GM18873 (cell line): ENCODE results near the gene APOBEC3G.
"Not testable (repeated sequence)": the region's sequence is repeated elsewhere in the genome, so short reads cannot be mapped to it uniquely, and the experiment has no call there.

Experiments
- ATAC-seq: cut with Tn5 transposase; IDR thresholded peaks from one replicate; pipeline ENCODE4 v1.9.1; 2021; ENCODE audit warnings: mild to moderate bottlenecking, moderate library complexity, moderate number of reproducible peaks; ENCODE audit not compliant: unreplicated experiment, low FRiP score

The APOBEC3G gene

DNA sequence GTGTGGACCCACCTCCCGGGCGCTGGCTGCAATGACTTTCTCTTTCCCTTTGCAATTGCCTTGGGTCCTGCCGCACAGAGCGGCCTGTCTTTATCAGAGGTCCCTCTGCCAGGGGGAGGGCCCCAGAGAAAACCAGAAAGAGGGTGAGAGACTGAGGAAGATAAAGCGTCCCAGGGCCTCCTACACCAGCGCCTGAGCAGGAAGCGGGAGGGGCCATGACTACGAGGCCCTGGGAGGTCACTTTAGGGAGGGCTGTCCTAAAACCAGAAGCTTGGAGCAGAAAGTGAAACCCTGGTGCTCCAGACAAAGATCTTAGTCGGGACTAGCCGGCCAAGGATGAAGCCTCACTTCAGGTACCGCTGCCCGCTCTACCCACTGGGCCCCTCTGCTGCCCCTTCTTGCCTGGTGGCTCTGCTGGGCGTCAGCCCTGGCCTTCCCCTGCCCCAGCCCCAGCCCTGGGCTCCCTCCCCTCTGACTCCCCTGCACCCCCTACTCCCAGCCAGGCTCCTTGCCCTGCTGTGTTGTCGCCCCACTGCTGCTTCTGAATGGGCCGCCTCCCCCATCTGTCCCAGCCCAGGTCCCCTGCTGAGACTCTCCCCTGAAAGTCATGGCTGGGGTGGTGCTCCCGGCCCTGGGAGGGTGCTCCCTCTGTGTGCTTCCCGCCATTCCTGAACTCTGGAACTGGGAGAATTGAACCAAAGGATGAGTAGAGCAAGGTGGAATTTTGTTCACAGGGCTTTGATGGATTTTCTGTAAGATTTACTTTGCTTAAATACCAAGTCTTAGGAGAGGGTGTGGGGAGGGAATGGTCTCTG is at the start of gene APOBEC3G:
Gene APOBEC3G (plus strand): TSS at position 250 of the 815 bp plus-strand sequence. CDS start 87 bp downstream, at position 337.
- ATAC-seq, result peak; percentile 41

DNA sequence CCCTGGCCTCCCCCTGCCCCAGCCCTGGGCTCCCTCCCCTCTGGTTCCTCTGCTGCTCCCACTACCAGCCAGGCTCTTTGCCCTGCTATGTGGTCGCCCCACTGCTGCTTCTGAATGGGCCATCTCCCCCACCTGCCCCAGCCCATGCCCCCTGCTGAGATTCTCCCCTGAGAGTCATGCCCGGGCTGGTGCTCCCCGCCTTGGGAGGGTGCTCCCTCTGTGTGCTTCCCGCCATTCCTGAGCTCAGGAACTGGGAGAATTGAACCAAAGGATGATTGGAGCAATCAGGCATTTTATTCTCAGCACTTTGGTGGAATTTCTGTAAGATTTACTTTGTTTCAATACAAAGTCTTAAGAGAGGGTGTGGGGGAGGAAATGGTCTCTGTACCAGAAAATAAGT is 49.4 kb upstream of the APOBEC3G start:
- no peak for ATAC-seq

DNA sequence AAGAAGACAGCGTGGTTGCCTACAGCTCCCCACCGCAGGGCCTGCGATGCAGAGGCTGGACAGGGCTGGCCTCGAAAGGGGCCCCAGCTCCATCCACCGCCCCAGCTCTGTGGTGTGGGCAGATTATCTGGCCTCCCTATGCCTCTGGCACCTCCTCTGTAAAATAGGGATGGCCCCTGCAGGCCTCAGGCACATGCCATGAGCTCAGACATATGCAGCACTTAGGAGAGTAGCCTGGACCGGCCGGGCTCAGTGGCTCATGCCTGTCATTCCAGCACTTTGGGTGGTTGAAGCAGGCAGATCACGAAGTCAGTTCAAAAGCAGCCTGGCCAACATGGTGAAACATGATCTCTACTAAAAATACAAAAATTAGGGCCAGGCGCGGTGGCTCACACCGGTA is 48.8 kb upstream of the APOBEC3G start:
- ATAC-seq, result no peak

DNA sequence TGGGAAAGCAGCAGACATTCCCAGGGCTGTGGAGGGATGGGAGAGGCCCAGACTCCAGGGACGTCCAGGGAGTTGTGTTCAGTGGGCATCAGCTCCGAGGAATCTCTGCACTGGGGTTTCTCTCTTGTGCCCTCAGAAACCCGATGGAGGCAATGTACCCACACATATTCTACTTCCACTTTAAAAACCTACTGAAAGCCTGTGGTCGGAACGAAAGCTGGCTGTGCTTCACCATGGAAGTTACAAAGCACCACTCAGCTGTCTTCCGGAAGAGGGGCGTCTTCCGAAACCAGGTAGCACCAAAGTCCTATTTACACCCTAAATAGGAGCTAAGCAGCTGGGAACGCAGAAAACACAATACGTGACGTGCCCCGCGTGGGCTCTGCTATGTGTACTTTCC is 47.8 kb upstream of the APOBEC3G start:
- ATAC-seq, result no peak

DNA sequence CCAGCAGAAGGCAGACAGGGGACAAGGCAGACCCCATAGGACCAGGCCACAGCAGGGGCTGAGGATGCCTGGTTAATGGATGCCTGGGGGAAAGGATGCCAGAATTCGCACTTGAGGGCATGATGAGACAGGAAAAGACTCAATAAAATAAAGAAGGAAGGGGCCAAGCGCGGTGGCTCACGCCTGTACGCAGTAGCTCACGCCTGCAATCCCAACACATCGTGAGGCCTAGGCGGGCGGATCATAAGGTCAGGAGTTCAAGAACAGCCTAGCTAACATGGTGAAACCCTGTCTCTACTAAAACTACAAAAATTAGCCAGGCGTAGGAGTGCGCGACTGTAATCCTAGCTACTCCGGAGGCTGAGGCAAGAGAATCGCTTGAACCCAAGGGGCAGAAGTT is 46.4 kb upstream of the APOBEC3G start:
- no peak for ATAC-seq

DNA sequence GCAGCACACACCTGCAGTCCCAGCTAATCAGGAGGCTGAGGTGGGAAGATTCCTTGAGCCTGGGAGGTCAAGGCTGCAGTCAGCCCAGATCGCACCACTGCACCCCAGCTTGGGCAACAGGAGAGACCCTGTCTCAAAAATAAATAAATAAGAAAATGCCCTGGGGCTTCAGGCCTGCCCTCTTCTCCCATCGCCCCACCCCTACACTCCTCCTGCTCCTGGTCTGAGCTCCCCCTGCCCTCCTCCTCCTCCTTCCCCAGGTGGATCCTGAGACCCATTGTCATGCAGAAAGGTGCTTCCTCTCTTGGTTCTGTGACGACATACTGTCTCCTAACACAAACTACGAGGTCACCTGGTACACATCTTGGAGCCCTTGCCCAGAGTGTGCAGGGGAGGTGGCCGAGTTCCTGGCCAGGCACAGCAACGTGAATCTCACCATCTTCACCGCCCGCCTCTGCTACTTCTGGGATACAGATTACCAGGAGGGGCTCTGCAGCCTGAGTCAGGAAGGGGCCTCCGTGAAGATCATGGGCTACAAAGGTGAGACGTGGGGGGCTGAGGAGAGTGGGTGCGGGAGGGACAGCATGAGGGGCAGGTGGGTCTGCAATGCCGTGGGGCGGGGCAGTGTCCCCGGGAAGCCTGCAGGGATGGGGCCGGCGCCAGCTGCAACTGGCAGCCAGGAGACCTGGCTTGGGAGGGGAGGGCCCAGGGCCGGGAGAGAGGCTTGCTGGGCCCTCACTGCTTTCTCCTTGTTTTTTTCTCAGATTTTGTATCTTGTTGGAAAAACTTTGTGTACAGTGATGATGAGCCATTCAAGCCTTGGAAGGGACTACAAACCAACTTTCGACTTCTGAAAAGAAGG is 45.4 kb upstream of the APOBEC3G start:
- ATAC-seq, result not testable (repeated sequence)

DNA sequence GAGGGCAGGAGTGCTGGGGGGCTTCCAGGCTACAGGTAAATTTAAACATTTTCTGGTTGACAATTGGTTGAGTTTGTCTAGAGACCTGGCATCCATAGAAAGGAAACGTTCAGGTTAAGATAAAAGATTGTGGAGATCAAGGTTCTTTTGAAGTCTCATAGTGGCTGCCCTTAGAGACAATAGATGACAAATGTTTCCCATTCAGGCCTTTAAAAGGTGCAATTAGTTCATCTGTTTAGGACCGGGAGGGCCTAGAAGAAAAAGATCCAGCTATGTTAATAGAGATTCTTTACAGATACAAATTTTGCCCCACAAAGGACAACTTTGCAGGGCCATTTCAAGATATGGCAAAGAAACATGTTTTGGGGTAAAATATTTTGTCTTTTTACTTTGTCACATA is 40.0 kb upstream of the APOBEC3G start:
- not testable (repeated sequence) for ATAC-seq

DNA sequence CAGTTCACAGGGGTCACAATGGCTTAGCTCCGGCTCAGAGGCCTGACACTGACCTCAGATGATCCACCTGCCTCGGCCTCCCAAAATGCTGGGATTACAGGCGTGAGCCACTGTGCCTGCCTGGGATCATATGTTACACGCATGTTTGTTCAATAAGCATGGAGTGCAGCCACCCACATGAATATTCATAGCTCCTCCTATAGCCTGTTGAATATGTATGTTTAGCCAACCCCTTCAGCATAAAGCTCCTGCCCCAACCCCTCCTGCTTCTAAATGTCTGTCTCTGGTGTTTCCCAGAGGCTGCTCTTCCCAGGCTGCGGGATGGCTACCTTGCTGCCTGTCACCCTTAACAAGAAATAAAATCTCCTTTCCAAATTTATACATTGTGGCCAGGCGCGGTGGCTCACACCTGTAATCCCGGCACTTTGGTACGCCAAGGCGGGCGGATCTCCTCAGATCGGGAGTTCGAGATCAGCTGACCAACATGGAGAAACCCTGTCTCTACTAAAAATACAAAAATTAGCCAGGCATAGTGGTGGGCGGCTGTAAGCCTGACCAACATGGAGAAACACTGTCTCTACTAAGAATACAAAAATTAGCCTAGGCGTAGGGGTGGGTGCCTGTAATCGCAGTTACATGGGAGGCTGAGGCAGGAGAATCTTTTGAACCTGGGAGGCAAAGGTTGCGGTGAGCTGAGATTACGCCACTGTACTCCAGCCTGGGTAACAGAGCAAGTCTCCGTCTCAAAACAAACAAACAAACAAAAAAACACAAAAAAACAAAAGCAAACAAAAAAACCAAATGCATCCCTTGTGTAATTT is 37.6 kb upstream of the APOBEC3G start:
- no peak for ATAC-seq

DNA sequence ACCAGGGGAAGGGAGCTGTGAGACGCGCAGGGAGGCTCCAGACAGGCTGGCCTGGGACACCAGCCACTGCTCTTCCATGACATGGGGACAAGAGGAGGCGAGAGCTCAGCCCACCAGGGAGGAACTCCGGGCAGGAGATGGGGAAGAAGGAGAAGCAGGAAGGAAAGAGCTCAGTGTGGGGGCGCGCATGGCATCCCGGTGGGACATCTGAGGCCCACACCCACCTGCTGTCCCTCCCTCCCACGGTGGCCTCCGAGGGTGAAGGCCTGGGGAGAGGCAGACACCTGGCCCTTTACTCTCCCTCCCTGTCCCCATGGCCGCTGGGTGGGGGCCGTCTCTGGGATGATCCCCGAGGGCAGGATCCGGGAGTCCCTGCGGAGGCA is 36.9 kb upstream of the APOBEC3G start:
- not testable (repeated sequence) for ATAC-seq

DNA sequence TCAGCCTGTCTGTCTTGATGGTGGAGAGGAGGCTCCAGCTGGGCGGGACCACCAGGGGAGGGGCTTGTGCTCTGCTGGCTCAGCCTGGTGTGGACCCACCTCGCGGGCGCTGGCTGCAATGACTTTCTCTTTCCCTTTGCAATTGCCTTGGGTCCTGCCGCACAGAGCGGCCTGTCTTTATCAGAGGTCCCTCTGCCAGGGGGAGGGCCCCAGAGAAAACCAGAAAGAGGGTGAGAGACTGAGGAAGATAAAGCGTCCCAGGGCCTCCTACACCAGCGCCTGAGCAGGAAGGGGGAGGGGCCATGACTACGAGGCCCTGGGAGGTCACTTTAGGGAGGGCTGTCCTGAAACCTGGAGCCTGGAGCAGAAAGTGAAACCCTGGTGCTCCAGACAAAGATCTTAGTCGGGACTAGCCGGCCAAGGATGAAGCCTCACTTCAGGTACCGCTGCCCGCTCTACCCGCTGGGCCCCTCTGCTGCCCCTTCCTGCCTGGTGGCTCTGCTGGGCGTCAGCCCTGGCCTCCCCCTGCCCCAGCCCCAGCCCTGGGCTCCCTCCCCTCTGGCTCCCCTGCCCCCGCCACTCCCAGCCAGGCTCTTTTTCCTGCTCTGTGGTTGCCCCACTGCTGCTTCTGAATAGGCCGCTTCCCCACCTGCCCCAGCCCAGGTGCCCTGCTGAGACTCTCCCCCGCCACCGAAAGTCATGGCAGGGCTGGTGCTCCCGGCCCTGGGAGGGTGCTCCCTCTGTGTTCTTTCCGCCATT is 36.4 kb upstream of the APOBEC3G start, which contains the start of gene APOBEC3F:
Gene APOBEC3F (plus strand): TSS at position 327 of the 759 bp plus-strand sequence. CDS start 97 bp downstream, at position 424.
- ATAC-seq, result peak; percentile 91

DNA sequence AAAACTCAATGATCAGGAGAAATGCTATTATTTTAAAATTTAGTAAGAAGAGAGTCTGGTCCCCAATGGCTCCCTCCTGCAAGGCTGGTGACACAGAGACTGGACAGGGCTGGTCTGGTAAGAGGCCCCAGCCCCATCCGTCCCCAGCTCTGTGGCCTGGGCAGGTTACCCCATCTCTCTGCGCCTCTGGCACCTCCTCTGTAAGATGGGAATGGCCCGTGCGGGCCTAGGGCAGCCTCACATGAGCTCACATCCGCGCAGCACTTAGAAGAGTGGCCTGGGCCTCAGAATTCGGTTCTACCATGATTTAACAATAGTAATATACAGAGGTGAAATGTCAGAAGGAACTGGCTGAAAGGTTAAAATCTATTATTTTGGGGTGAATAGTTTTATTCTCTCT is 35.2 kb upstream of the APOBEC3G start:
- ATAC-seq, result no peak

DNA sequence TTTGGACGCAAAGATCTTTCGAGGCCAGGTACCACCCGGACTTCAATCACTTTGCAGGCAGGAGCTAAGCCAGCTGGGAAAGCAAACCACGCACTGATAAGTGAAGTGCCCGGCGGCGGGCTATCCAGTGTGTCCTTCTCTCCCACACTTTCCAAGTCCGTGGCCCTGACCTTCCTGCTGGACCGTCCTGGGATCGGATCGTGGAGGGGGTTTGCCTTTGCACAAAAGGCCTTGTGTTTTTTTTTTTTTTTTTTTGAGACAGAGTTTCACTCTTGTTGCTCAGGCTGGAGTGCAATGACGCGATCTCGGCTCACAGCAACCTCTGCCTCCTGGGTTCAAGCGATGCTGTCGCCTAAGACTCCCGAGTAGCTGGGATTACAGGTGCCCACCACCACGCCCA is 34.0 kb upstream of the APOBEC3G start:
- not testable (repeated sequence) for ATAC-seq

DNA sequence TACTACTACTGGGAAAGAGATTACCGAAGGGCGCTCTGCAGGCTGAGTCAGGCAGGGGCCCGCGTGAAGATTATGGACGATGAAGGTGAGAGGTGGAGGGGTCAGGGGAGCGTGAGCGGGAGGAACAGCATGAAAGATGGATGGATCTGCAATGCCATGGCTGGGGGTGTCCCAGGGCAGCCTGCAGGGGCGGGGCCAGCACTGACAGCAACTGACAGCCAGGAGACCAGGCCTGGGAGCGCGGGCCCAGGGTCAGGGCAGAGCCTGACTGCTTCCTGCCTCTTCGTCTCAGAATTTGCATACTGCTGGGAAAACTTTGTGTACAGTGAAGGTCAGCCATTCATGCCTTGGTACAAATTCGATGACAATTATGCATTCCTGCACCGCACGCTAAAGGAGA is 31.9 kb upstream of the APOBEC3G start:
- ATAC-seq, result not testable (repeated sequence)

DNA sequence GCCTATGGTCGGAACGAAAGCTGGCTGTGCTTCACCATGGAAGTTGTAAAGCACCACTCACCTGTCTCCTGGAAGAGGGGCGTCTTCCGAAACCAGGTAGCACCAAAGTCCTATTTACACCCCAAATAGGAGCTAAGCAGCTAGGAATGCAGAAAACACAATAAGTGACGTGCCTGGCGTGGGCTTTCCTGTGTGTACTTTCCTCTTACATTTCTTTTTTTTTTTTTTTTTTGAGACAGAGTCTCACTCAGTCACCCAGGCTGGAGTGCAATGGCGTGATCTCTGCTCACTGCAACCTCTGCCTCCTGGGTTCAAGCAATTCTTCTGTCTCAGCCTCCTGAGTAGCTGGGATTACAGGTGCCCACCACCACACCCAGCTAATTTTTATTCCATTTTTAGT is 27.6 kb upstream of the APOBEC3G start:
- not testable (repeated sequence) for ATAC-seq

DNA sequence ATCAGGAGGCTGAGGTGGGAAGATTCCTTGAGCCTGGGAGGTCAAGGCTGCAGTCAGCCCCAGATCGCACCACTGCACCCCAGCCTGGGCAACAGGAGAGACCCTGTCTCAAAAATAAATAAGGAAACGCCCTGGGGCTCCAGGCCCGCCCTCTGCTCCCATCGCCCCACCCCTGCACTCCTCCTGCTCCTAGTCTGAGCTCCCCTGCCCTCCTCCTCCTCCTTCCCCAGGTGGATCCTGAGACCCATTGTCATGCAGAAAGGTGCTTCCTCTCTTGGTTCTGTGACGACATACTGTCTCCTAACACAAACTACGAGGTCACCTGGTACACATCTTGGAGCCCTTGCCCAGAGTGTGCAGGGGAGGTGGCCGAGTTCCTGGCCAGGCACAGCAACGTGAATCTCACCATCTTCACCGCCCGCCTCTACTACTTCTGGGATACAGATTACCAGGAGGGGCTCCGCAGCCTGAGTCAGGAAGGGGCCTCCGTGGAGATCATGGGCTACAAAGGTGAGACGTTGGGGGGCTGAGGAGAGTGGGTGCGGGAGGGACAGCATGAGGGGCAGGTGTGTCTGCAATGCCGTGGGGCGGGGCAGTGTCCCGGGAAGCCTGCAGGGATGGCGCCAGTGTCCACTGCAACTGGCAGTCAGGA is 25.1 kb upstream of the APOBEC3G start:
- not testable (repeated sequence) for ATAC-seq

DNA sequence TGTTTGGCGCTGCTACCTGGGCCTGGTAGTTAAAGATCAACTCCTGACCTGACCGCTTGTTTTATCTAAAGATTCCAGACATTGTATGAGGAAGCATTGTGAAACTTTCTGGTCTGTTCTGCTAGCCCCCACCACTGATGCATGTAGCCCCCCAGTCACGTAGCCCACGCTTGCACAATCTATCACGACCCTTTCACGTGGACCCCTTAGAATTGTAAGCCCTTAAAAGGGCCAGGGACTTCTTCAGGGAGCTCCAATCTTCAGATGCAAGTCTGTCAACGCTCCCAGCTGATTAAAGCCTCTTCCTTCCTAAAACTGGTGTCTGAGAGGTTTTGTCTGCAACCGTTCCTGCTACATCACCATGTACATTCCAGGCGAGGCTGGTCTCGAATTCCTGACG is 21.4 kb upstream of the APOBEC3G start:
- ATAC-seq, result no peak

DNA sequence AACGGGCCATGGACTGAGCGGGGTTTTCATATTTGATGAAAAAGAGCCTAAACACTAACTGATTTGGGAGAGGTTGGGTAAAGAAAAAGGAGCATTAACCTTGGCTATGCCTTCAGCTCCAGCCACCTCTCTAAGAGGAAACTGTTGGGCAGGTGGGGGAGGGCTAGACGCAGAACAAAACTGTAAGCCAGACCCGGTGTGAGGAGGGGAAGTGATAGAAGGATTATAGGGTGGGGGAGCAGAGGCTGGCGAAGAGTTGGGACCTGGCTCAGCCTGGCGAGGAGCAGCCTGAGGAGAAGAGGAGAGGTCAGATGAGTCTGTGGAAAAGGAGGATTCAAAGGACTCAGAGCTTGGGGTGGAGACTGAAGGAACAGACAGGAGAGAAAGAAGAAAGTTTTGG is 15.8 kb upstream of the APOBEC3G start:
- not testable (repeated sequence) for ATAC-seq

DNA sequence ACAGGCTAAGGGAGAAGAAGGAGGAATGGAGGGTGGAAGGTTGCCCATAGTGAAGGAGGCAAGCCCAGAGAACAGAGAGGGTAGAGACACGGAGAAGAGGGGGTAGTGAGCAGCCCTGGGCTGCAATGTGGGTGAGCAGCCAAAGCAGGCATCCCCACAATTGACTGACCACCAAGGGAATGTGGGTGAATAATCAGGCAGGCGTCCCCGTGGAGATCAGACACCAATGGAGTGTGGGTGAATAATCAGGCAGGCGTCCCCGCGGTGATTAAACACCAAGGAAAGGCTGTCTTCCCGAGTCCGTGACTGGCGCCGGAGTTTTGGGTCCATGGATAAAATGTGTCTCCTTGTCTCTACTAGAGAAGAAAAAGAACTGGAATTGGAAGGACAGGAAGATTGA is 15.1 kb upstream of the APOBEC3G start:
- not testable (repeated sequence) for ATAC-seq

DNA sequence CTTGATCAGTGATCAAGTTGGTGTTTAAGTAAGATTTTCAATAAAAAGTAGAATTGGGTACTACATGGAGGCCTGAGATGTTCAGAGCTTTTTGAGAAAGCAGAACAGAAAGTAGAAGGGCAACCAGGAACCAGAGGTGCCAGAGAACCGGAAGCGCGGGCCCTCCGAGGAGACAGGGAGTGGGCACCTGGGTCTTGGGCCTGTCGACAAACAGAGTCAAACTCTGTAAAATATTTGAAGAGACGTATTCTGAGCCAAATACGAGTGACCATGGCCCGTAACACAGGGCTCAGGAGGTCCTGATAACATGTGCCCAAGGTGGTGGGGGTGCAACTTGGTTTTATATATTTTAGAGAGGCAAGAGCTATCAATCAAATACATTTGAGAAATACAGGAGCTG is 13.2 kb upstream of the APOBEC3G start:
- not testable (repeated sequence) for ATAC-seq
